ENCODE data around the gene LY6G6F. TPM values are rescaled to one million over a fixed set of nuclear protein-coding genes. Genes with fewer than 3 reads are reported as not detected.

The LY6G6F gene
- total and polyA plus RNA-seq, 2 of the 13 experiments (the other 11 are each of a cell fraction or from before 2014, with no cell fraction given): not detected

- TF ChIP-seq, protein P1, sequence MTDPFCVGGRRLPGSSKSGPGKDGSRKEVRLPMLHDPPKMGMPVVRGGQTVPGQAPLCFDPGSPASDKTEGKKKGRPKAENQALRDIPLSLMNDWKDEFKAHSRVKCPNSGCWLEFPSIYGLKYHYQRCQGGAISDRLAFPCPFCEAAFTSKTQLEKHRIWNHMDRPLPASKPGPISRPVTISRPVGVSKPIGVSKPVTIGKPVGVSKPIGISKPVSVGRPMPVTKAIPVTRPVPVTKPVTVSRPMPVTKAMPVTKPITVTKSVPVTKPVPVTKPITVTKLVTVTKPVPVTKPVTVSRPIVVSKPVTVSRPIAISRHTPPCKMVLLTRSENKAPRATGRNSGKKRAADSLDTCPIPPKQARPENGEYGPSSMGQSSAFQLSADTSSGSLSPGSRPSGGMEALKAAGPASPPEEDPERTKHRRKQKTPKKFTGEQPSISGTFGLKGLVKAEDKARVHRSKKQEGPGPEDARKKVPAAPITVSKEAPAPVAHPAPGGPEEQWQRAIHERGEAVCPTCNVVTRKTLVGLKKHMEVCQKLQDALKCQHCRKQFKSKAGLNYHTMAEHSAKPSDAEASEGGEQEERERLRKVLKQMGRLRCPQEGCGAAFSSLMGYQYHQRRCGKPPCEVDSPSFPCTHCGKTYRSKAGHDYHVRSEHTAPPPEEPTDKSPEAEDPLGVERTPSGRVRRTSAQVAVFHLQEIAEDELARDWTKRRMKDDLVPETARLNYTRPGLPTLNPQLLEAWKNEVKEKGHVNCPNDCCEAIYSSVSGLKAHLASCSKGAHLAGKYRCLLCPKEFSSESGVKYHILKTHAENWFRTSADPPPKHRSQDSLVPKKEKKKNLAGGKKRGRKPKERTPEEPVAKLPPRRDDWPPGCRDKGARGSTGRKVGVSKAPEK (CRISPR knock-in tag; IDR thresholded peaks at IDR 0.05; ENCODE audit: borderline replicate concordance): no peak
- TF ChIP-seq ZNF563 (CRISPR knock-in tag; IDR thresholded peaks at IDR 0.05) (no peak), ZNF841 (CRISPR knock-in tag; IDR thresholded peaks at IDR 0.05; ENCODE audit: borderline replicate concordance) (no peak), DR1 (CRISPR knock-in tag; IDR thresholded peaks at IDR 0.05) (no peak), YEATS4 (CRISPR knock-in tag; IDR thresholded peaks at IDR 0.05; ENCODE audit: borderline replicate concordance) (no peak), REPIN1 (CRISPR knock-in tag; IDR thresholded peaks at IDR 0.05; ENCODE audit: borderline replicate concordance, low read depth) (no peak), NFKB2 (CRISPR knock-in tag; IDR thresholded peaks at IDR 0.05; ENCODE audit: borderline replicate concordance) (no peak), ZNF629 (CRISPR knock-in tag; conservative IDR thresholded peaks at IDR 0.05) (no peak), POGK (CRISPR knock-in tag; conservative IDR thresholded peaks at IDR 0.05) (0 out of 2 replicates have a peak, but pooled peaks have one; percentile 16), ZSCAN9 (CRISPR knock-in tag; IDR thresholded peaks at IDR 0.05; ENCODE audit: borderline replicate concordance) (no peak), ZNF510 (CRISPR knock-in tag; IDR thresholded peaks at IDR 0.05; ENCODE audit: low read depth) (no peak), CENPX (CRISPR knock-in tag; IDR thresholded peaks at IDR 0.05) (no peak), ZNF264 (CRISPR knock-in tag; IDR thresholded peaks at IDR 0.05) (no peak), ZBED4 (CRISPR knock-in tag; IDR thresholded peaks at IDR 0.05; ENCODE audit: borderline replicate concordance) (no peak), RFXAP (CRISPR knock-in tag; IDR thresholded peaks at IDR 0.05; ENCODE audit: borderline replicate concordance) (no peak), HNF1B (CRISPR knock-in tag; IDR thresholded peaks at IDR 0.05) (no peak), RAD21 (CRISPR knock-in tag; IDR thresholded peaks at IDR 0.05) (no peak), ZNF607 (CRISPR knock-in tag; IDR thresholded peaks at IDR 0.05; ENCODE audit: borderline replicate concordance) (no peak), ZNF331 (CRISPR knock-in tag; IDR thresholded peaks at IDR 0.05) (no peak), CHCHD3 (CRISPR knock-in tag; IDR thresholded peaks at IDR 0.05) (no peak), GZF1 (CRISPR knock-in tag; IDR thresholded peaks at IDR 0.05) (no peak)
Measured at GRCh38 chr6:31730631-31731086, 24.0 kb downstream of the LY6G6F start (continued).
